Hepatocyte (in vitro differentiated cells): ENCODE measurements around the gene FBXL17. TPM values are rescaled to one million over a fixed set of nuclear protein-coding genes. Genes with fewer than 3 reads are reported as not detected.
"Not testable (repeated sequence)": the region's sequence is repeated elsewhere in the genome, so short reads cannot be mapped to it uniquely, and the experiment has no call there.

Experiments used
- DNase-seq: peaks from one replicate; pipeline ENCODE4 v3.0.0-alpha.2; 2016; ENCODE audit warnings: low spot score
- H2AFZ ChIP-seq: fragments of 200-600 bp; sonication (generic); 2 replicates; pipeline ENCODE4 v1.6.0; 2016; ENCODE audit warnings: antibody characterized with exemption, mild to moderate bottlenecking
- H3K27ac ChIP-seq: fragments of 200-600 bp; sonication (generic); 2 replicates; pipeline ENCODE4 v1.5.1; 2016; ENCODE audit warnings: mild to moderate bottlenecking
- H3K27me3 ChIP-seq: fragments of 200-600 bp; sonication (generic); 2 replicates; pipeline ENCODE4 v1.6.1; 2016
- H3K36me3 ChIP-seq: fragments of 200-600 bp; sonication (generic); replicated peaks from 2 replicates; pipeline ENCODE4 v1.5.1; 2016; ENCODE audit warnings: low read depth; ENCODE audit not compliant: insufficient read depth
- H3K4me1 ChIP-seq: fragments of 200-600 bp; sonication (generic); 2 replicates; pipeline ENCODE4 v1.5.1; 2016; ENCODE audit warnings: mild to moderate bottlenecking, moderate library complexity; ENCODE audit not compliant: insufficient read depth
- H3K4me2 ChIP-seq: fragments of 200-600 bp; sonication (generic); 2 replicates; pipeline ENCODE4 v1.6.0; 2016
- H3K4me3 ChIP-seq: fragments of 200-600 bp; sonication (generic); 2 replicates; pipeline ENCODE4 v1.5.1; 2016; ENCODE audit warnings: mild to moderate bottlenecking
- H3K79me2 ChIP-seq: fragments of 200-600 bp; sonication (generic); 2 replicates; pipeline ENCODE4 v1.6.0; 2017; ENCODE audit warnings: mild to moderate bottlenecking
- H3K9me2 ChIP-seq: fragments of 200-600 bp; sonication (generic); replicated peaks from 2 replicates; pipeline ENCODE4 v1.6.0; 2017; ENCODE audit warnings: mild to moderate bottlenecking; ENCODE audit not compliant: insufficient read depth
- H3K9me3 ChIP-seq: fragments of 200-600 bp; sonication (generic); 2 replicates; pipeline ENCODE4 v1.5.1; 2016; ENCODE audit warnings: low read depth, mild to moderate bottlenecking
- H4K20me1 ChIP-seq: fragments of 200-600 bp; sonication (generic); 2 replicates; pipeline ENCODE4 v1.6.0; 2016; ENCODE audit warnings: mild to moderate bottlenecking; ENCODE audit not compliant: insufficient read depth, poor library complexity, severe bottlenecking
- EZH2 ChIP-seq: fragments of 200-600 bp; sonication (generic); IDR thresholded peaks from 2 replicates; pipeline ENCODE4 v1.6.1; 2016; ENCODE audit warnings: antibody characterized with exemption, mild to moderate bottlenecking, borderline replicate concordance
- EZH2phosphoT487 ChIP-seq: fragments of 200-600 bp; sonication (generic); IDR thresholded peaks from one replicate; pipeline ENCODE4 v1.6.1; 2018; ENCODE audit warnings: antibody characterized with exemption, mild to moderate bottlenecking, low read depth, moderate library complexity; ENCODE audit not compliant: unreplicated experiment, severe bottlenecking
- WGBS: methylation state at CpG from one replicate; pipeline ENCODE4 v1.1.6; 2016; ENCODE audit warnings: low lambda C conversion rate; ENCODE audit errors: missing lambda C conversion rate; 5-methylcytosine and 5-hydroxymethylcytosine counted together
- polyA plus RNA-seq: library from polyadenylated mRNA; unstranded; fragments of >200 nt; fragmentation: Nextera tagmentation; extraction: Ambion mirVana; gene quantifications from 2 replicates; pipeline ENCODE4 v1.2.1, GENCODE V29; 2016
- total RNA-seq: library from RNA; depleted of rRNA; stranded (reverse); fragments of >200 nt; gene quantifications from 2 replicates; pipeline ENCODE4 v1.2.3, GENCODE V29; 2014
- TF ChIP-seq, protein P1 (sequence below): fragments of 200-600 bp; sonication (generic); IDR thresholded peaks from 2 replicates; pipeline ENCODE4 v1.5.1; 2016; ENCODE audit warnings: antibody characterized with exemption, mild to moderate bottlenecking; ENCODE audit not compliant: poor library complexity

Gene FBXL17
- total and polyA plus RNA-seq, 2 experiments from 2014 or later, result 12.5 to 18.2 TPM

DNA sequence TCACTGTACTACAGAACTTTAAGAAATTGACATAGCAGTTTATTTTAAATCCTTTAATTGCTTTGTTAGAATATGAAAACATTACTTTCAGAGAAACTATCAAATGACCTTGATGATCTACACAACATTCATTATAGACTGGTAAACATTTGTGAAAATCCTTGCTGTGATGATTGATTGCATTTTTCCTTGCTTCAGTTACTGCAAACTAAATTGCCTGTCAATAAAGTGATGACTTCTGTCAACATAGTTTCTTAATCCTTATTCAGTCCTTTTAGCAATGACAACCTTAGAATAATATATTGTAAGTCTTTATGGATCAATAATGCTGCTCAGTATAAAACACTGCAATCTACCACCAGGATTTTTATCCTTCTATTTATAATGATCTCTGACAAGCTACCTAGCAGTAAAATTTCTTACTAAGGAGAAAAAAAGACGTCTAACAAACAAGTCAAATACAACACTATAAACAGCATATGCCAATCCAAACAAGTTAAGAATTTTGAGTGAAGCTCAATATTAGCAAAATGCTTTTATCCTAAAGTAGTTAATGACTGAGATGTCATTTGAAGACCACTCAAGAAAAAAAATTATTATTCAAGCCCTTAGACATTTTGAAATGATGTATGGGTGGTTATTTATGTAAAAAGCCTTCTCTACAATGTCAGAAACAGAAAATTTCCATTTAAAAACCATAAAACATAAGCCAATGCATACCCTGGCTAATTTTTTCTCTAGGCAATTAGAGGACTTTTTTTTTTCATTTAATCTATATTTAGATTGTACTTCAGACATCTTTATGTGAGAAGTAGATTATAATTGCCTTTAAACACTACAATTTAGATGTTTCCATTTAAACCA lies 105.5 kb downstream of the FBXL17 start:
- Histone ChIP-seq H3K27me3 (no peaks in the 10 kb centered on the region), H4K20me1 (no peaks in the 10 kb centered on the region), H3K9me3 (no peaks in the 10 kb centered on the region), H3K4me2 (no peak overlapping the region), H3K36me3 (no peaks in the 10 kb centered on the region), H3K27ac (no peak overlapping the region), H2AFZ (no peak overlapping the region), H3K9me2 (no peaks in the 10 kb centered on the region), H3K79me2 (peaks cover 13% of the 10 kb centered on the region), H3K4me1 (no peaks in the 10 kb centered on the region), H3K4me3 (no peak overlapping the region)
- WGBS, result 48% methylated on average over 1 of the region's 1 CpG
- no peak for DNase-seq
- TF ChIP-seq EZH2phosphoT487 (no peak), EZH2 (no peak)
- TF ChIP-seq, protein P1, sequence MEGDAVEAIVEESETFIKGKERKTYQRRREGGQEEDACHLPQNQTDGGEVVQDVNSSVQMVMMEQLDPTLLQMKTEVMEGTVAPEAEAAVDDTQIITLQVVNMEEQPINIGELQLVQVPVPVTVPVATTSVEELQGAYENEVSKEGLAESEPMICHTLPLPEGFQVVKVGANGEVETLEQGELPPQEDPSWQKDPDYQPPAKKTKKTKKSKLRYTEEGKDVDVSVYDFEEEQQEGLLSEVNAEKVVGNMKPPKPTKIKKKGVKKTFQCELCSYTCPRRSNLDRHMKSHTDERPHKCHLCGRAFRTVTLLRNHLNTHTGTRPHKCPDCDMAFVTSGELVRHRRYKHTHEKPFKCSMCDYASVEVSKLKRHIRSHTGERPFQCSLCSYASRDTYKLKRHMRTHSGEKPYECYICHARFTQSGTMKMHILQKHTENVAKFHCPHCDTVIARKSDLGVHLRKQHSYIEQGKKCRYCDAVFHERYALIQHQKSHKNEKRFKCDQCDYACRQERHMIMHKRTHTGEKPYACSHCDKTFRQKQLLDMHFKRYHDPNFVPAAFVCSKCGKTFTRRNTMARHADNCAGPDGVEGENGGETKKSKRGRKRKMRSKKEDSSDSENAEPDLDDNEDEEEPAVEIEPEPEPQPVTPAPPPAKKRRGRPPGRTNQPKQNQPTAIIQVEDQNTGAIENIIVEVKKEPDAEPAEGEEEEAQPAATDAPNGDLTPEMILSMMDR, result no peak

DNA sequence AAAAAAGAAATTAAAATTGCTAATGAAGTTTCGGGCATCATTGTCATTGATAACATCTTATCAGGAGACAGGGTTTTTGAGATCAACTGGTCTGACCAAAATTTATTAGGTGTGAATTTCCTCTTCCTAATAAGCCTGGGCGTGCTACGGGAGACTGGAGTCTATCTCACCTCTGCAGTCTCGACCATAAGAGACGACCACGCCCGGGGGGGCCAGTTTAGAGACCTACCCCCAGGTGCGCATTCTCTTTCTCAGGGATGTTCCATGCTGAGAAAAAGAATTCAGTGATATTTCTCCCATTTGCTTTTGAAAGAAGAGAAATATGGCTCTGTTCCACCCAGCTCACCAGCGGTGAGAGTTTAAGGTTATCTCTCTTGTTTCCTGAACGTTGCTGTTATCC lies 107.8 kb downstream of the FBXL17 start:
- DNase-seq, H3K79me2 ChIP-seq, H2AFZ ChIP-seq, H4K20me1 ChIP-seq, H3K36me3 ChIP-seq, H3K4me1 ChIP-seq, H3K4me2 ChIP-seq, H3K27ac ChIP-seq, H3K4me3 ChIP-seq, H3K9me2 ChIP-seq, H3K27me3 ChIP-seq, H3K9me3 ChIP-seq: not testable (repeated sequence)
- 91% methylated on average over 10 of the region's 10 CpGs for WGBS

DNA sequence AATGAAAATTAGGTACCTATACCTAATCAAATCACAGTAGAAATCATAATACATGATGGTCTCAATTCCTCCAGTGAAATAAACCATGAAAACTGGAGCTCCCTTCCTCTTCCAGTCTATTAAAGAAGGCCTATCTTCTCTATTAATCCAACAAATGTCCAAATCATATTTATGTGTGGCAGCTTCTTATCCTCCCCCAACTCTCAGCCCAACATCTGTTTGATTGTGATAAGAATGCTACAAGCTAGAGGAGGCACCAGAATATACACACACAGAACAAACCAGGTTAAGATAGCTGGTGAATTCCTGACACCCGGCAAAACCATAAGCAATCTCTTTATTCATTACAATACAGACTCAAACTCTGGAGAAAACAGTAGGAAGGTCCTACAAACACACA lies 110.8 kb downstream of the FBXL17 start:
- no peaks in the 10 kb centered on the region for H3K27me3 ChIP-seq
- no peak overlapping the region for H2AFZ ChIP-seq
- H3K4me3 ChIP-seq, result no peak overlapping the region
- H3K9me2 ChIP-seq, result no peaks in the 10 kb centered on the region
- no peak overlapping the region for H3K27ac ChIP-seq
- no peaks in the 10 kb centered on the region for H3K79me2 ChIP-seq
- DNase-seq, result no peak
- TF ChIP-seq, protein P1, result no peak
- no peak for TF ChIP-seq EZH2
- no peak for TF ChIP-seq EZH2phosphoT487
- no peak overlapping the region for H3K4me2 ChIP-seq
- no peaks in the 10 kb centered on the region for H4K20me1 ChIP-seq
- no peaks in the 10 kb centered on the region for H3K4me1 ChIP-seq
- WGBS, result 68% methylated on average over 1 of the region's 1 CpG
- no peaks in the 10 kb centered on the region for H3K36me3 ChIP-seq
- H3K9me3 ChIP-seq, result no peaks in the 10 kb centered on the region

DNA sequence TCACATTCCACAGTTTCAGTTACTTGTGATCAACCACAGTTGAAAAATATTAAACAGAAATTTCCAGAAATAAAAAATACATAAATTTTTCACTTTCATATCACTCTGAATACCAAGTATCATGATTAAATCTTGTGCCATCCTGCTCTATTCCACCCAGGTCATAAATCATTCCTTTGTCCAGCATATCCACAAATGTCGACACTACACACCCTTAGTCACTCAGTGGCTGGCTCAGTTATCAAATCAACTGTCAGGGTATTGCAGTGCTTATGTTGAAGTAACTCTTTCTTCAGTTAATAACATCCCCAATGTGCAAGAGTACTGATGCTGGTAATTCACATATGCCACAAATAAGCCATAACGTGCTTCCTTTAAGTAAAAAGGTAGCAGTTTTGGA lies 115.7 kb downstream of the FBXL17 start:
- Histone ChIP-seq H3K9me3 (no peaks in the 10 kb centered on the region), H3K4me1 (no peaks in the 10 kb centered on the region), H3K27me3 (no peaks in the 10 kb centered on the region), H3K4me2 (no peak overlapping the region), H2AFZ (no peak overlapping the region), H3K79me2 (no peaks in the 10 kb centered on the region), H4K20me1 (no peaks in the 10 kb centered on the region), H3K4me3 (no peak overlapping the region), H3K36me3 (no peaks in the 10 kb centered on the region), H3K27ac (no peak overlapping the region), H3K9me2 (no peaks in the 10 kb centered on the region)
- TF ChIP-seq EZH2 (no peak), EZH2phosphoT487 (no peak)
- TF ChIP-seq, protein P1, result no peak
- no peak for DNase-seq
- 81% methylated on average over 2 of the region's 2 CpGs for WGBS
